K562 (cell line): ENCODE data around the gene MKRN1. TPM values are rescaled to one million over a fixed set of nuclear protein-coding genes. Genes with fewer than 3 reads are reported as not detected.

ENCODE experiments used
- ATAC-seq: fragments of 200-7000 bp; cut with Tn5 transposase; 3 replicates; pipeline ENCODE4 v1.9.1; 2020; ENCODE audit warnings: moderate library complexity
- BruUV-seq: library from RNA; stranded (reverse); fragments of 400-500 nt; replicated peaks from 2 replicates; lab custom pipeline; 2021; lab: Mats Ljungman, UMichigan
- CTCF ChIA-PET: fragments of 300-600 bp; formaldehyde crosslinking; extraction: SDS; loops from one replicate; lab custom pipeline; 2021; ENCODE audit warnings: low intra/inter-chr PET ratio; lab: Yijun Ruan, JAX
- POLR2A ChIA-PET: fragments of 300-600, 350-650 bp; sonication (Branson Sonifier 250); formaldehyde crosslinking; extraction: SDS; loops from one replicate; lab custom pipeline; 2021; ENCODE audit warnings: antibody characterized with exemption, inconsistent platforms; lab: Yijun Ruan, JAX
- DNase-seq, 4 experiments: peaks; one replicate each; pipeline versions ENCODE4 v3.0.0 to v3.0.0-alpha.2; 2011 to 2018; ENCODE audit warnings: low spot score in 3 of 4, mixed read lengths in 3 of 4; ENCODE audit errors: extremely low read depth in 1 of 4
- FAIRE-seq: peaks from 2 replicates; lab custom pipeline; 2011; peaks lifted over from hg19 to GRCh38; lab: Jason Lieb, UNC
- H2AFZ ChIP-seq: 2 replicates; pipeline ENCODE4 v1.6.0; 2011; ENCODE audit warnings: low read depth, low read length, control low read depth, inconsistent platforms
- H3K27ac ChIP-seq: fragments of 200-600 bp; 3 replicates; pipeline ENCODE4 v1.8.0; 2011; ENCODE audit warnings: low read depth, mild to moderate bottlenecking, control low read depth, inconsistent platforms, low read length, moderate library complexity, mixed read lengths; ENCODE audit errors: extremely low read depth
- H3K27me3 ChIP-seq, 2 experiments: fragments of 300-600 bp in 1 of 2; 2 replicates in 1 of 2; 3 replicates in 1 of 2; pipeline versions ENCODE4 v1.6.0 to v1.8.0; 2011; ENCODE audit warnings: inconsistent platforms in 2 of 2, low read length in 2 of 2, mild to moderate bottlenecking in 1 of 2, mixed read lengths in 1 of 2, moderate library complexity in 1 of 2; ENCODE audit not compliant: control insufficient read depth in 2 of 2, insufficient read depth in 2 of 2
- H3K36me3 ChIP-seq: fragments of 300-600 bp; 3 replicates; pipeline ENCODE4 v1.8.0; 2011; ENCODE audit warnings: mild to moderate bottlenecking, low read length, inconsistent platforms; ENCODE audit not compliant: control insufficient read depth, insufficient read depth
- H3K4me1 ChIP-seq, 2 experiments: fragments of 200-600 bp in 1 of 2; replicated peaks in 1 of 2; 2 replicates in 1 of 2; 3 replicates in 1 of 2; pipeline versions ENCODE4 v1.5.1 to v1.8.0; 2011; ENCODE audit warnings: inconsistent platforms in 2 of 2, low read length in 2 of 2, mild to moderate bottlenecking in 1 of 2, mixed read lengths in 1 of 2, moderate library complexity in 1 of 2; ENCODE audit not compliant: control insufficient read depth in 2 of 2, insufficient read depth in 2 of 2
- H3K4me2 ChIP-seq: 2 replicates; pipeline ENCODE4 v1.6.1; 2011; ENCODE audit warnings: low read length, control low read depth, inconsistent platforms, mixed read lengths; ENCODE audit not compliant: insufficient read depth
- H3K4me3 ChIP-seq: fragments of 200-600 bp; sonication (generic), shearing (Covaris generic); 2 replicates; pipeline ENCODE4 v1.5.1; 2016; ENCODE audit warnings: control low read depth, inconsistent platforms
- H3K79me2 ChIP-seq: fragments of 200-600 bp; 3 replicates; pipeline ENCODE4 v1.8.0; 2011; ENCODE audit warnings: low read length, inconsistent platforms; ENCODE audit not compliant: control insufficient read depth, insufficient read depth
- H3K9ac ChIP-seq, 2 experiments: 2 replicates each; pipeline versions ENCODE4 v1.6.0 to v1.6.1; 2011; ENCODE audit warnings: low read depth in 2 of 2, low read length in 2 of 2, control low read depth in 1 of 2, inconsistent platforms in 1 of 2, mild to moderate bottlenecking in 1 of 2, mixed read lengths in 1 of 2; ENCODE audit not compliant: insufficient read depth in 1 of 2
- H3K9me1 ChIP-seq: one replicate; pipeline ENCODE4 v1.6.0; 2011; ENCODE audit warnings: inconsistent platforms, mild to moderate bottlenecking, low read length, moderate library complexity; ENCODE audit not compliant: control insufficient read depth, insufficient read depth
- H3K9me3 ChIP-seq: replicated peaks from 2 replicates; pipeline ENCODE4 v1.5.1; 2011; ENCODE audit warnings: low read depth, low read length, inconsistent platforms; ENCODE audit not compliant: control insufficient read depth, insufficient read depth
- H4K20me1 ChIP-seq: replicated peaks from 2 replicates; pipeline ENCODE4 v1.6.1; 2011; ENCODE audit warnings: low read length, inconsistent platforms, mixed read lengths; ENCODE audit not compliant: control insufficient read depth, insufficient read depth
- BDP1 ChIP-seq: IDR thresholded peaks from 3 replicates; pipeline ENCODE4 v1.6.1; 2011; ENCODE audit not compliant: insufficient read length, insufficient read depth
- CC2D1A ChIP-seq: fragments of 450-650 bp; IDR thresholded peaks from 2 replicates; pipeline ENCODE4 v1.6.1; 2017; ENCODE audit warnings: mild to moderate bottlenecking
- FIP1L1 ChIP-seq: fragments of 200-400 bp; formaldehyde crosslinking; IDR thresholded peaks from 2 replicates; pipeline ENCODE4 v1.6.1; 2018; ENCODE audit warnings: mild to moderate bottlenecking, low read depth, low read length; ENCODE audit not compliant: poor library complexity, severe bottlenecking
- FOXJ3 ChIP-seq: sonication (generic); formaldehyde crosslinking; IDR thresholded peaks from 2 replicates; pipeline ENCODE4 v1.4.0; 2020; ENCODE audit warnings: mild to moderate bottlenecking, missing genetic modification reagents
- GATA2 ChIP-seq: sonication (generic); formaldehyde crosslinking; IDR thresholded peaks from 2 replicates; pipeline ENCODE4 v1.4.0; 2020; ENCODE audit warnings: mild to moderate bottlenecking, missing genetic modification reagents
- MEF2D ChIP-seq: conservative IDR thresholded peaks from 2 replicates; pipeline ENCODE4 v1.6.1; 2016; ENCODE audit warnings: low read depth, missing genetic modification characterization, missing compliant biosample characterization
- SP1 ChIP-seq: sonication (generic); formaldehyde crosslinking; IDR thresholded peaks from 2 replicates; pipeline ENCODE4 v1.8.1; 2022; ENCODE audit warnings: mild to moderate bottlenecking, missing genetic modification reagents
- TAF15 ChIP-seq: fragments of 200-400 bp; formaldehyde crosslinking; IDR thresholded peaks from 2 replicates; pipeline ENCODE4 v1.6.1; 2017; ENCODE audit warnings: mild to moderate bottlenecking, low read depth, low read length, moderate library complexity
- ZBED1 ChIP-seq: IDR thresholded peaks from 2 replicates; pipeline ENCODE4 v1.6.1; 2014
- ZNF146 ChIP-seq: IDR thresholded peaks from one replicate; pipeline ENCODE4 v1.6.1; 2018; ENCODE audit warnings: missing compliant biosample characterization; ENCODE audit not compliant: unreplicated experiment
- ZNF197 ChIP-seq: fragments of 200-800 bp; sonication (Bioruptor generic); IDR thresholded peaks from 2 replicates; pipeline ENCODE4 v1.6.1; 2016; ENCODE audit warnings: low read depth, missing genetic modification characterization, missing compliant biosample characterization
- ZNF217 ChIP-seq: sonication (generic); formaldehyde crosslinking; IDR thresholded peaks from 2 replicates; pipeline ENCODE4 v1.8.0; 2022; ENCODE audit warnings: mild to moderate bottlenecking, missing genetic modification reagents
- WGBS: fragments of 100-300 bp; shearing (Covaris generic); methylation state at CpG from one replicate; pipeline ENCODE4 v1.1.6; 2016; ENCODE audit warnings: low coverage, mixed read lengths; ENCODE audit not compliant: insufficient coverage; ENCODE audit errors: missing lambda C conversion rate; 5-methylcytosine and 5-hydroxymethylcytosine counted together
- in situ Hi-C: fragments of 300-500 bp; cut with MboI; formaldehyde crosslinking; loops from 4 replicates; pipeline ENCODE4 v1.15.0; 2018; ENCODE audit warnings: inconsistent platforms, mixed read lengths
- intact Hi-C: fragments of 100-400 bp; cut with micrococcal nuclease; formaldehyde crosslinking; loops from 2 replicates; pipeline ENCODE4 v1.14.2; 2022
- polyA plus RNA-seq, 8 experiments: library from polyadenylated mRNA; depleted of rRNA in 4 of 8; stranded (reverse) in 5 of 8; unstranded in 3 of 8; fragments of >200 nt; fragmentation: Nextera tagmentation in 2 of 8; fragmentation: Illumina TruSeq in 1 of 8; extraction: Ambion mirVana in 2 of 8; extraction: Trizol in 1 of 8; gene quantifications; 2 replicates each; pipeline versions ENCODE4 v1.2.1 to v1.2.3, GENCODE V29; 2011 to 2014; ENCODE audit warnings: inconsistent platforms in 1 of 8, missing spikeins in 1 of 8
- total RNA-seq, 7 experiments: library from RNA; depleted of rRNA in 6 of 7; stranded (reverse); fragments of >200 nt in 6 of 7; fragmentation: Illumina TruSeq in 2 of 7; extraction: Trizol in 2 of 7; gene quantifications; 2 replicates each; pipeline versions ENCODE4 v1.2.1 to v1.2.3, GENCODE V29; 2011 to 2021; ENCODE audit warnings: low replicate concordance in 1 of 7
- TF ChIP-seq, protein P1 (sequence below): fragments of 450-650 bp; formaldehyde crosslinking; IDR thresholded peaks from 2 replicates; pipeline ENCODE4 v1.4.0; 2020; ENCODE audit warnings: mild to moderate bottlenecking, moderate library complexity
- TF ChIP-seq, protein P2 (sequence below): fragments of 250-450 bp; sonication (Bioruptor Pico); IDR thresholded peaks from 2 replicates; pipeline ENCODE4 v1.5.0; 2021
- TF ChIP-seq, protein P3 (sequence below): fragments of 250-450 bp; sonication (Bioruptor Pico); IDR thresholded peaks from 2 replicates; pipeline ENCODE4 v1.5.0; 2021

The MKRN1 gene
- total and polyA plus RNA-seq, 9 of the 15 experiments (the other 6 are each of a cell fraction or from before 2014, with no cell fraction given), result 30.5 to 90.3 (median 76.0) TPM

DNA sequence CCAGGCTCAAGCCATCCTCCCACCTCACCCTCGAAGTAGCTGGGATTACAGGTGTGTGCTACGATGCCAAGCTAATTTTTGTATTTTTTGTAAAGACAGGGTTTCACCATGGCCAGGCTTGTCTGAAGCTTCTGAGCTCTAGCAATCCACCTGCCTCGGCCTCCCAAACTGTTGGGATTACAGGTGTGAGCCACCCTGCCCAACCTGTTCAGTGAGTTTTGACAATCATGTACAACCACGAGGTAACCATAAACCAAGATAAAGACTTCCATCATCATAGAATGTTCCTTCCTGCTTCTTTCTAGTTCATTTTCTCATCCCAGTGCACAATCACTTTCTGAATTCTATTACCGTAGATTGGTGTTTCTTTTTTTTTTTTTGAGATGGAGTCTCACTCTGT is 30.5 kb upstream of the MKRN1 start:
- in situ Hi-C loops, result no loop called here
- no peak for FAIRE-seq
- no TSS peak for BruUV-seq
- TF ChIP-seq SP1 (CRISPR knock-in tag) (no peak), TAF15 (no peak), FOXJ3 (no peak), MEF2D (no peak), FIP1L1 (no peak), CC2D1A (no peak), ZNF146 (CRISPR knock-in tag) (no peak), BDP1 (no peak), ZNF197 (CRISPR knock-in tag) (no peak), ZBED1 (no peak), ZNF217 (CRISPR knock-in tag) (no peak), GATA2 (CRISPR knock-in tag) (no peak)
- TF ChIP-seq, protein P1, sequence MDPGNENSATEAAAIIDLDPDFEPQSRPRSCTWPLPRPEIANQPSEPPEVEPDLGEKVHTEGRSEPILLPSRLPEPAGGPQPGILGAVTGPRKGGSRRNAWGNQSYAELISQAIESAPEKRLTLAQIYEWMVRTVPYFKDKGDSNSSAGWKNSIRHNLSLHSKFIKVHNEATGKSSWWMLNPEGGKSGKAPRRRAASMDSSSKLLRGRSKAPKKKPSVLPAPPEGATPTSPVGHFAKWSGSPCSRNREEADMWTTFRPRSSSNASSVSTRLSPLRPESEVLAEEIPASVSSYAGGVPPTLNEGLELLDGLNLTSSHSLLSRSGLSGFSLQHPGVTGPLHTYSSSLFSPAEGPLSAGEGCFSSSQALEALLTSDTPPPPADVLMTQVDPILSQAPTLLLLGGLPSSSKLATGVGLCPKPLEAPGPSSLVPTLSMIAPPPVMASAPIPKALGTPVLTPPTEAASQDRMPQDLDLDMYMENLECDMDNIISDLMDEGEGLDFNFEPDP, result no peak
- TF ChIP-seq, protein P2, sequence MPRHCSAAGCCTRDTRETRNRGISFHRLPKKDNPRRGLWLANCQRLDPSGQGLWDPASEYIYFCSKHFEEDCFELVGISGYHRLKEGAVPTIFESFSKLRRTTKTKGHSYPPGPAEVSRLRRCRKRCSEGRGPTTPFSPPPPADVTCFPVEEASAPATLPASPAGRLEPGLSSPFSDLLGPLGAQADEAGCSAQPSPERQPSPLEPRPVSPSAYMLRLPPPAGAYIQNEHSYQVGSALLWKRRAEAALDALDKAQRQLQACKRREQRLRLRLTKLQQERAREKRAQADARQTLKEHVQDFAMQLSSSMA (CRISPR knock-in tag), result no peak
- TF ChIP-seq, protein P3, sequence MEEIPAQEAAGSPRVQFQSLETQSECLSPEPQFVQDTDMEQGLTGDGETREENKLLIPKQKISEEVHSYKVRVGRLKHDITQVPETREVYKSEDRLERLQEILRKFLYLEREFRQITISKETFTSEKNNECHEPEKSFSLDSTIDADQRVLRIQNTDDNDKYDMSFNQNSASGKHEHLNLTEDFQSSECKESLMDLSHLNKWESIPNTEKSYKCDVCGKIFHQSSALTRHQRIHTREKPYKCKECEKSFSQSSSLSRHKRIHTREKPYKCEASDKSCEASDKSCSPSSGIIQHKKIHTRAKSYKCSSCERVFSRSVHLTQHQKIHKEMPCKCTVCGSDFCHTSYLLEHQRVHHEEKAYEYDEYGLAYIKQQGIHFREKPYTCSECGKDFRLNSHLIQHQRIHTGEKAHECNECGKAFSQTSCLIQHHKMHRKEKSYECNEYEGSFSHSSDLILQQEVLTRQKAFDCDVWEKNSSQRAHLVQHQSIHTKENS (CRISPR knock-in tag), result no peak

More for the DNA sequence above, 30.5 kb upstream of the MKRN1 start:
- ATAC-seq (no peak), DNase-seq (no peak)
- Histone ChIP-seq H2AFZ (peak overlapping the region; percentile 25; the same call in 1 of the 2 replicates), H3K27ac (no peak overlapping the region), H3K36me3 (no peaks in the 10 kb centered on the region), H3K9me1 (no peaks in the 10 kb centered on the region), H3K4me2 (no peak overlapping the region), H3K9ac (no peak overlapping the region; a peak in 1 of 4 replicates), H3K9me3 (no peaks in the 10 kb centered on the region), H4K20me1 (no peaks in the 10 kb centered on the region), H3K27me3 (no peaks in the 10 kb centered on the region), H3K79me2 (no peaks in the 10 kb centered on the region), H3K4me1 (peaks cover 29 to 37% of the 10 kb centered on the region in 2 experiments; a peak in 4 of 5 replicates), H3K4me3 (no peak overlapping the region)
- POLR2A ChIA-PET, result no interaction called here
- intact Hi-C loops, result loop anchor here (10.0 kb wide), 1 partner anchor 305 kb away; no protein-coding TSS in a partner anchor
- CTCF ChIA-PET, result no interaction called here
- WGBS, result 46% methylated on average over 5 of the region's 5 CpGs
